ENCODE measurements around the gene ANO4.

DNA sequence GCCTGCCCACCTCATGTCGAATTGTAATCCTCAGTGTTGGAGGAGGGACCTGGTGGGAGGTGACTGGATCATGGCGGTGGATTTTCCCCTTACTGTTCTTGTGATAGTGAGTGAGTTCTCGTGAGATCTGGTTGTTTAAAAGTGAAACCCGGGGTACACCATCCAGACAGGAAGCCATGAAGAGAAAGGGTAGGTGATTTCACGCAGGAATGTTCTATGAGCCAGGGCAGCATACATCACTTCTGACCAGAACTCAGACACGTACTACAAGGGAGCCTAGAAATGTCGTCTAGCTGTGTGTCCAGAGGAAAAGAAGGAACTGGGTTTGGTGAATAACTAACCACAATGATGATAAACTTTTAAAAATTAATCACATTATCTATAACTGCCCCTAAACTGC lies 80.6 kb downstream of the ANO4 start:
- TF ChIP-seq POLR2A (IDR thresholded peaks at IDR 0.05) (no peak), EP300 (IDR thresholded peaks at IDR 0.05) (no peak), POLR2AphosphoS5 (IDR thresholded peaks at IDR 0.05) (no peak)
- TF ChIP-seq, protein P1, sequence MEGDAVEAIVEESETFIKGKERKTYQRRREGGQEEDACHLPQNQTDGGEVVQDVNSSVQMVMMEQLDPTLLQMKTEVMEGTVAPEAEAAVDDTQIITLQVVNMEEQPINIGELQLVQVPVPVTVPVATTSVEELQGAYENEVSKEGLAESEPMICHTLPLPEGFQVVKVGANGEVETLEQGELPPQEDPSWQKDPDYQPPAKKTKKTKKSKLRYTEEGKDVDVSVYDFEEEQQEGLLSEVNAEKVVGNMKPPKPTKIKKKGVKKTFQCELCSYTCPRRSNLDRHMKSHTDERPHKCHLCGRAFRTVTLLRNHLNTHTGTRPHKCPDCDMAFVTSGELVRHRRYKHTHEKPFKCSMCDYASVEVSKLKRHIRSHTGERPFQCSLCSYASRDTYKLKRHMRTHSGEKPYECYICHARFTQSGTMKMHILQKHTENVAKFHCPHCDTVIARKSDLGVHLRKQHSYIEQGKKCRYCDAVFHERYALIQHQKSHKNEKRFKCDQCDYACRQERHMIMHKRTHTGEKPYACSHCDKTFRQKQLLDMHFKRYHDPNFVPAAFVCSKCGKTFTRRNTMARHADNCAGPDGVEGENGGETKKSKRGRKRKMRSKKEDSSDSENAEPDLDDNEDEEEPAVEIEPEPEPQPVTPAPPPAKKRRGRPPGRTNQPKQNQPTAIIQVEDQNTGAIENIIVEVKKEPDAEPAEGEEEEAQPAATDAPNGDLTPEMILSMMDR (IDR thresholded peaks at IDR 0.05), result no peak

All from stomach (tissue), 4 donors.